OCI-LY1 (cell line): ENCODE results near the gene ZMIZ1.

Experiments
- H2AFZ ChIP-seq: fragments of 200-600 bp; sonication (generic), shearing (Covaris generic); 2 replicates; pipeline ENCODE4 v1.6.0; 2014; ENCODE audit warnings: antibody characterized with exemption, mild to moderate bottlenecking, low read length
- H3F3A ChIP-seq: fragments of 200-600 bp; sonication (generic), shearing (Covaris generic); 2 replicates; pipeline ENCODE4 v1.6.0; 2014; ENCODE audit warnings: mild to moderate bottlenecking, antibody characterized with exemption, low read length, moderate library complexity; ENCODE audit not compliant: insufficient read depth
- H3K27ac ChIP-seq: fragments of 200-600 bp; sonication (generic); 2 replicates; pipeline ENCODE4 v1.5.1; 2014; ENCODE audit warnings: low read length, mixed run types, mild to moderate bottlenecking, low read depth; ENCODE audit not compliant: poor library complexity, severe bottlenecking
- H3K27me3 ChIP-seq: fragments of 200-600 bp; sonication (generic); 2 replicates; pipeline ENCODE4 v1.6.0; 2014; ENCODE audit warnings: antibody characterized with exemption, mild to moderate bottlenecking, low read length, moderate library complexity; ENCODE audit not compliant: insufficient read depth
- H3K36me3 ChIP-seq: fragments of 200-600 bp; sonication (generic); 2 replicates; pipeline ENCODE4 v1.6.1; 2014; ENCODE audit warnings: mild to moderate bottlenecking, antibody characterized with exemption, low read length, moderate library complexity, mixed read lengths; ENCODE audit not compliant: insufficient read depth
- H3K4me1 ChIP-seq: fragments of 200-600 bp; sonication (generic); 2 replicates; pipeline ENCODE4 v1.5.1; 2014; ENCODE audit warnings: mild to moderate bottlenecking, low read length, moderate library complexity; ENCODE audit not compliant: insufficient read depth, severe bottlenecking
- H3K4me2 ChIP-seq: fragments of 200-600 bp; sonication (generic), shearing (Covaris generic); 2 replicates; pipeline ENCODE4 v1.6.1; 2014; ENCODE audit warnings: low read length
- H3K4me3 ChIP-seq: fragments of 200-600 bp; sonication (generic); 2 replicates; pipeline ENCODE4 v1.5.1; 2014; ENCODE audit warnings: low read length, low read depth, mild to moderate bottlenecking, mixed read lengths; ENCODE audit not compliant: poor library complexity, severe bottlenecking
- H3K79me2 ChIP-seq: fragments of 200-600 bp; shearing (Covaris generic); 2 replicates; pipeline ENCODE4 v1.6.1; 2016; ENCODE audit warnings: mixed run types, low read length, mixed read lengths; ENCODE audit not compliant: insufficient read depth
- H3K9ac ChIP-seq: fragments of 200-600 bp; sonication (generic), shearing (Covaris generic); 2 replicates; pipeline ENCODE4 v1.6.1; 2014; ENCODE audit warnings: mild to moderate bottlenecking, low read length, mixed read lengths
- H3K9me2 ChIP-seq: fragments of 200-600 bp; sonication (generic), shearing (Covaris generic); 2 replicates; pipeline ENCODE4 v1.6.1; 2014; ENCODE audit warnings: low read depth, mild to moderate bottlenecking, low read length, mixed read lengths
- H3K9me3 ChIP-seq: fragments of 200-600 bp; shearing (Covaris generic); 2 replicates; pipeline ENCODE4 v1.6.1; 2014; ENCODE audit warnings: low read length, mixed read lengths
- H4K20me1 ChIP-seq: fragments of 200-600 bp; sonication (generic), shearing (Covaris generic); 2 replicates; pipeline ENCODE4 v1.6.0; 2016; ENCODE audit warnings: mild to moderate bottlenecking, low read length; ENCODE audit not compliant: insufficient read depth
- EZH2 ChIP-seq: fragments of 200-600 bp; sonication (generic), shearing (Covaris generic); IDR thresholded peaks from 2 replicates; pipeline ENCODE4 v1.8.0; 2017; ENCODE audit warnings: borderline replicate concordance, mixed run types, mild to moderate bottlenecking, antibody characterized with exemption, low read length, moderate library complexity, mixed read lengths
- TF ChIP-seq, protein P1 (sequence below): fragments of 200-600 bp; sonication (generic), shearing (Covaris generic); IDR thresholded peaks from 2 replicates; pipeline ENCODE4 v1.5.1; 2017; ENCODE audit warnings: mild to moderate bottlenecking, antibody characterized with exemption, low read length, moderate library complexity, mixed read lengths

Gene ZMIZ1

DNA sequence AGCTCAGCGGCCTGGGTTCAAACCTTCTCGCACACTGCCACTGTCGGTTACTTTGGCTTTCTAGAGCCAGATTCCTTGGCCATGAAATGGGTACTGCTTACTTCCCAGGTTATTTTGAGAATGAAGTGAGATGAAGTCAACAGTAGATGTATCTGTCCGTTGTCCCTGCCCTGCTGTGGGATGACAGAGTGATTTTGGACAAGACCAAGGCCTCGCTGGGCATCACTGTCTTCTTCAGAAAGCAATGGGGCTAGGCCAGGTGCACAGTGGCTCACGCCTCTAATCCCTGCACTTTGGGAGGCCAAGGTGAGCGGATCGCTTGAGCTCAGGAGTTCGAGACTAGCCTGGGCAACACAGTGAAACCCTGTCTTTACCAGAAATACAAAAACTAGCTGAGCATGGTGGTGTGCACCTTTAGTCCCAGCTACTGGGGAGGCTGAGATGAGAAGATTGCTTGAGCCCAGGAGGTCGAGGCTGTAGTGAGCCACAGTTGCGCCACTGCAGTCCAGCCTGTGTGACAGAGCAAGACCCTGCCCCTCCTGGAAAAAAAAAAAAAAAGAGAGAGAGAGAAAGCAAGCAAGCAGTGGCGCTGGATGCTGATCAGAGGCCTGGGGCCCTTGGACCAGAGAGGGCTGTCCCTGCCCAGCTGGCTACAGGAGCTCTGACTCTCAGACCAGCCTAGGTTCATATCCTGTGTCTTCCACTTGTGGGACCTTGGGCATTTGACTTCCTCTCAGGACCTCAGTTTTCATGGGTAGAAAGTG lies 25.8 kb downstream of the ZMIZ1 start:
- H3K27me3 ChIP-seq, result 0 out of 2 replicates have a peak, but pooled peaks cover 4% of the 10 kb centered on the region
- no peaks in the 10 kb centered on the region for H3K9me2 ChIP-seq
- no peaks in the 10 kb centered on the region for H3K4me1 ChIP-seq
- H3F3A ChIP-seq, result no peaks in the 10 kb centered on the region
- no peak overlapping the region for H3K27ac ChIP-seq
- no peaks in the 10 kb centered on the region for H4K20me1 ChIP-seq
- H3K79me2 ChIP-seq, result no peaks in the 10 kb centered on the region
- H2AFZ ChIP-seq, result no peak overlapping the region
- no peaks in the 10 kb centered on the region for H3K9me3 ChIP-seq
- no peaks in the 10 kb centered on the region for H3K36me3 ChIP-seq
- no peak overlapping the region for H3K4me3 ChIP-seq
- TF ChIP-seq EZH2, result no peak
- TF ChIP-seq, protein P1, sequence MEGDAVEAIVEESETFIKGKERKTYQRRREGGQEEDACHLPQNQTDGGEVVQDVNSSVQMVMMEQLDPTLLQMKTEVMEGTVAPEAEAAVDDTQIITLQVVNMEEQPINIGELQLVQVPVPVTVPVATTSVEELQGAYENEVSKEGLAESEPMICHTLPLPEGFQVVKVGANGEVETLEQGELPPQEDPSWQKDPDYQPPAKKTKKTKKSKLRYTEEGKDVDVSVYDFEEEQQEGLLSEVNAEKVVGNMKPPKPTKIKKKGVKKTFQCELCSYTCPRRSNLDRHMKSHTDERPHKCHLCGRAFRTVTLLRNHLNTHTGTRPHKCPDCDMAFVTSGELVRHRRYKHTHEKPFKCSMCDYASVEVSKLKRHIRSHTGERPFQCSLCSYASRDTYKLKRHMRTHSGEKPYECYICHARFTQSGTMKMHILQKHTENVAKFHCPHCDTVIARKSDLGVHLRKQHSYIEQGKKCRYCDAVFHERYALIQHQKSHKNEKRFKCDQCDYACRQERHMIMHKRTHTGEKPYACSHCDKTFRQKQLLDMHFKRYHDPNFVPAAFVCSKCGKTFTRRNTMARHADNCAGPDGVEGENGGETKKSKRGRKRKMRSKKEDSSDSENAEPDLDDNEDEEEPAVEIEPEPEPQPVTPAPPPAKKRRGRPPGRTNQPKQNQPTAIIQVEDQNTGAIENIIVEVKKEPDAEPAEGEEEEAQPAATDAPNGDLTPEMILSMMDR, result no peak
- no peak overlapping the region for H3K9ac ChIP-seq
- H3K4me2 ChIP-seq, result no peak overlapping the region

DNA sequence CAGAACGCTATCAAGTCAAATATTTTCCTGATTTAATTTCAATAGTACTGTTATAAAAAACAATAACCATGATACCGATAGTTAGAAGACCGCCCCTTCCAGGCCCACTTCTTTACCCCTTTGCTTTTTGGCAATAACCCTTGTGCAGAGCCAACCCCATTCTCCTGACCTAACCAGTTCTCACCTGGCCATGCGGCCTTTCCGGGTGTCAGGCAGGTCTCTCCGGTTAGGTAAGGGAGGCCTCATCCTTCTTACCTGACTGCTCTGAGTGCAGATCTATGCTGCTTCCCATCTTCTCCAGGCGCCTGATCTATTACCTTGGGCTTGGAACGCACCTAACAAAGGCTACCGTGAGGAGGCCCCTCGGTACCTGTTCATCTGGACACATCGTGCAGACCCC lies 26.6 kb downstream of the ZMIZ1 start:
- Histone ChIP-seq H3K27me3 (0 out of 2 replicates have a peak, but pooled peaks cover 4% of the 10 kb centered on the region), H3K9me3 (no peaks in the 10 kb centered on the region), H3F3A (no peaks in the 10 kb centered on the region), H2AFZ (no peak overlapping the region), H3K4me3 (no peak overlapping the region), H3K27ac (no peak overlapping the region), H3K4me1 (no peaks in the 10 kb centered on the region), H3K36me3 (no peaks in the 10 kb centered on the region), H3K79me2 (no peaks in the 10 kb centered on the region), H3K9me2 (no peaks in the 10 kb centered on the region), H4K20me1 (no peaks in the 10 kb centered on the region), H3K9ac (no peak overlapping the region), H3K4me2 (no peak overlapping the region)
- no peak for TF ChIP-seq EZH2
- TF ChIP-seq, protein P1, result no peak

DNA sequence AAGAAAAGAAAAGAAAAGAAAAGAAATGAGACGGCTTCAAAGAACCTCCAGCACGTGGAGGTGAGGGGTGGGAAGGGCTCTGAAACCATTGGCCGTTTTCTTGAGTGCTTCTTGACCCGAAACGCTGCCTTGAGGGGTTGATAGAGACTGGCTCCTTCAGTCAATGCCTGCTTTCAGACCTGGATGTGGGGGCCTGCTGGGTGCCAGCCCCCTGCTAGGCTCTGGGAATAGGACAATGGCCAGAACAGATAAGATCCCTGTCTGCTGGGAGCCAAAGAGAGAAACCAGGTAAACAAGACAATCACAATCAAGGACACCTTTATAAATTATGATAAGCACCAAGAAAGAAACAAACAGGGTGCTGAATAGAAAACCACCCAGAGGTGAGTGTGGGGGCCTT lies 27.7 kb downstream of the ZMIZ1 start:
- Histone ChIP-seq H3K4me3 (no peak overlapping the region), H2AFZ (no peak overlapping the region), H3K9ac (no peak overlapping the region), H3K79me2 (no peaks in the 10 kb centered on the region), H3K9me2 (no peaks in the 10 kb centered on the region), H3K27ac (no peak overlapping the region), H3K4me2 (no peak overlapping the region), H3K36me3 (no peaks in the 10 kb centered on the region), H4K20me1 (no peaks in the 10 kb centered on the region), H3F3A (no peaks in the 10 kb centered on the region), H3K9me3 (no peaks in the 10 kb centered on the region), H3K27me3 (0 out of 2 replicates have a peak, but pooled peaks cover 4% of the 10 kb centered on the region), H3K4me1 (no peaks in the 10 kb centered on the region)
- TF ChIP-seq, protein P1, result no peak
- TF ChIP-seq EZH2, result no peak
